Measurements from ENCODE around the gene ADGRA1. TPM values are rescaled to one million over a fixed set of nuclear protein-coding genes. Genes with fewer than 3 reads are reported as not detected.

Gene ADGRA1
- total RNA-seq, 4 donors from 2014 or later: 0.13 TPM; not detected in 3

DNA sequence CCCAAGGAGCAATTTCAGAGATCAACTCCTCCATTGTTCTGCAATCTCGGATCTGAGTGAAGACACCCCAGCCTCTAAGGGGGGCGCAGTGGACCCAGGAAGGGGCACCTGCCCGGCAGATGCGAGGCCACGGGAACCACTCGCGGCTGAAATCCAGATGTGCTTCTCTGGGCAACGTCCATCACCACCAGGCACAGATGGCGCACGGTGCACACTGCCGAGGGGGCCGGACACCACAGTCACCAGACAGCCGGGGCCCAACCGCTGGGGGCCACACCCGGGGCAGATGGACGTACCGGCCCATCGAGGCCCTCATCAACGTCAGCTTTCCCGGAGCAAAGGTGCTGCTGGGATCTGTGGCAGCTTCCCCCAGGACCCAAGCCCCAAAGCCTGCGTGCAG, 16.9 kb upstream of the ADGRA1 start:
- H3K4me1 ChIP-seq: no peaks in the 10 kb centered on the region
- WGBS, 2 donors (ENCODE audit: low coverage in 1 of 2): 30 to 65% methylated on average over 2 to 4 of the region's 21 CpGs
- ATAC-seq: no peak
- no peaks in the 10 kb centered on the region for H3K36me3 ChIP-seq
- TF ChIP-seq, protein P1, sequence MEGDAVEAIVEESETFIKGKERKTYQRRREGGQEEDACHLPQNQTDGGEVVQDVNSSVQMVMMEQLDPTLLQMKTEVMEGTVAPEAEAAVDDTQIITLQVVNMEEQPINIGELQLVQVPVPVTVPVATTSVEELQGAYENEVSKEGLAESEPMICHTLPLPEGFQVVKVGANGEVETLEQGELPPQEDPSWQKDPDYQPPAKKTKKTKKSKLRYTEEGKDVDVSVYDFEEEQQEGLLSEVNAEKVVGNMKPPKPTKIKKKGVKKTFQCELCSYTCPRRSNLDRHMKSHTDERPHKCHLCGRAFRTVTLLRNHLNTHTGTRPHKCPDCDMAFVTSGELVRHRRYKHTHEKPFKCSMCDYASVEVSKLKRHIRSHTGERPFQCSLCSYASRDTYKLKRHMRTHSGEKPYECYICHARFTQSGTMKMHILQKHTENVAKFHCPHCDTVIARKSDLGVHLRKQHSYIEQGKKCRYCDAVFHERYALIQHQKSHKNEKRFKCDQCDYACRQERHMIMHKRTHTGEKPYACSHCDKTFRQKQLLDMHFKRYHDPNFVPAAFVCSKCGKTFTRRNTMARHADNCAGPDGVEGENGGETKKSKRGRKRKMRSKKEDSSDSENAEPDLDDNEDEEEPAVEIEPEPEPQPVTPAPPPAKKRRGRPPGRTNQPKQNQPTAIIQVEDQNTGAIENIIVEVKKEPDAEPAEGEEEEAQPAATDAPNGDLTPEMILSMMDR (IDR thresholded peaks at IDR 0.05): no peak
- TF ChIP-seq POLR2AphosphoS5 (IDR thresholded peaks at IDR 0.05): no peak
- TF ChIP-seq POLR2A (IDR thresholded peaks at IDR 0.05): no peak
- no peak for TF ChIP-seq EP300 (IDR thresholded peaks at IDR 0.05)
- H3K27me3 ChIP-seq: peaks cover 71% of the 10 kb centered on the region
- no peak overlapping the region for H3K27ac ChIP-seq
- no peak overlapping the region for H3K4me3 ChIP-seq
- H3K9me3 ChIP-seq: no peaks in the 10 kb centered on the region

DNA sequence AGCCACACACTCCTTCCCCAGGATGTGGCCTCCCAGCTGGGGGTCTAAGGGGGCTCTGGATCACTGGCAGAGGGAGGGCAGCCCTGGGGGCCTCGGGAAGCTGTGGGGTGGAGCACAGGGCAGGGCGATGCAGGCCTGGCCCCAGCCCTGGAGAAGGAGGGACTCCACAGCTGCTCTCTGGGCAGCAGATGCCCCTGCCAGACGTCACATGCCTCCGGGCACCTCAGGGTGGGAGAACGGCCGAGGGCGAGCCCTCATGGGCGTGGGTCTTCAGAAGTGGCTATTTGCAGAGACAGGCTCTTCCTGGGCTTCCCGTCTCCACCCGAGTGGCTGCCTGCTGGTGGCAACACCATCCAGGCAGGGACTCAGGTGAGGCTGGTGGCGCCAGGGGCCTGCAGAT, 16.0 kb upstream of the ADGRA1 start:
- no peak for ATAC-seq
- Histone ChIP-seq H3K4me1 (no peaks in the 10 kb centered on the region), H3K4me3 (no peak overlapping the region), H3K27ac (no peak overlapping the region), H3K36me3 (no peaks in the 10 kb centered on the region), H3K9me3 (no peaks in the 10 kb centered on the region), H3K27me3 (peaks cover 81% of the 10 kb centered on the region)
- TF ChIP-seq, protein P1 (IDR thresholded peaks at IDR 0.05): no peak
- TF ChIP-seq EP300 (IDR thresholded peaks at IDR 0.05): no peak
- no peak for TF ChIP-seq POLR2AphosphoS5 (IDR thresholded peaks at IDR 0.05)
- TF ChIP-seq POLR2A (IDR thresholded peaks at IDR 0.05): no peak
- no CpG with 5 or more reads among the region's 11 CpGs for WGBS, 2 donors (ENCODE audit: low coverage in 1 of 2)

DNA sequence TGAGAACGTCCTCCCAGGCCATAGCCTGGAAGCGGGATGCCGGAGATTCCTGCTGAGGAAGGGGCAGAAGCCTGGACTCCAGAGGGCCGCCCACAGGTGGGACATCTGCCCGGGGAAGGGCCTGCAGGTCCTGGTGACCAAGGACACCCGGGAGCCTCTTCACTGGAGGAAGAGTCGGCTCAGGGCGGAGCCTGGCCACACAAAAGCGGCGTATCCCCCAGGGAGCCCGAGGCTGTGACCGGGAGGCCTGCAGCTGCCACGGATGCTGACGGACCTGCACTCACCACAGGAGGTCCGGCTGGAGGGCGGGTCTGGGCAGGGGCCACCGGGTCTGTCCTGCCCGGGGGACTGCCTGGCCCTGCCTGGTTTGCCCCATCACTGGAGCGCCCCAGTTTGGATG, 15.5 kb upstream of the ADGRA1 start:
- Histone ChIP-seq H3K4me3 (no peak overlapping the region), H3K4me1 (no peaks in the 10 kb centered on the region), H3K36me3 (no peaks in the 10 kb centered on the region), H3K27ac (no peak overlapping the region), H3K9me3 (no peaks in the 10 kb centered on the region), H3K27me3 (peaks cover 85% of the 10 kb centered on the region)
- no peak for ATAC-seq
- no peak for TF ChIP-seq POLR2AphosphoS5 (IDR thresholded peaks at IDR 0.05)
- TF ChIP-seq, protein P1 (IDR thresholded peaks at IDR 0.05): no peak
- TF ChIP-seq EP300 (IDR thresholded peaks at IDR 0.05): no peak
- no peak for TF ChIP-seq POLR2A (IDR thresholded peaks at IDR 0.05)
- 38 to 76% methylated on average over 4 to 5 of the region's 19 CpGs for WGBS, 2 donors (ENCODE audit: low coverage in 1 of 2)

DNA sequence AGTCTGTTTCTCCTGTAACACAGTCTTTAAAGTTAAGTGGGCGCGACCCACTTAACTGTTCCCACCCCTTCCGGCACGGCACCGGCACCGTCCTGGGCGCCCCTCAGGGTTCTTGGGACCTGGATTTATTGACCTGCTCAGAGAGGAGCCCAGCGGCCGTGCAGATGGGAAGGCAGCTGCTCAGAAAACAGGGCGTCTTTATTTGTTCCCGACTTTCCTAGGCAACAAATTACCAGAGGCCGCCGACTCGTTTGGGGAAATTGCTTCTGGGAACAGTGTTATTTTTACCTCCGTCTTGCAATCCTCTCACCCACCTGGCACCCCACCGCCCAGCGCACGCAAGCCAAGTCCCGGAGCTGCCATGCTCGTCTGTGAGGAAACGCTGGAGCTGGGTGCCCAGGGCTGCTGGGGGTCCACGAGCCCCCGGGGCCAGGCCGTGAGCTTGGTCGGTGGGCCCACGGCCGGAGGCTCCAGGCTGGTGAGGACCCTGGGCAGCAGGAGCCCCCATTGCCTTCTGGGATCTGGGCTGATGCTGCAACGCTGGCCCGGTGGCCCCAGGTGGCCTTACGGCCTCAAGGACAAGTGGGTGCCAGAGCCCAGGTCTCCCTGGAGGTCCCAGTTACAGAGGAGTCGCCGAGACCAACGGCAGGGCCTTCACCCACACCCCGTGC, 14.9 kb upstream of the ADGRA1 start:
- H3K4me3 ChIP-seq: no peak overlapping the region
- no peaks in the 10 kb centered on the region for H3K36me3 ChIP-seq
- ATAC-seq: no peak
- WGBS, 2 donors (ENCODE audit: low coverage in 1 of 2): 91 to 92% methylated on average over 6 to 7 of the region's 34 CpGs
- peaks cover 86% of the 10 kb centered on the region for H3K27me3 ChIP-seq
- no peaks in the 10 kb centered on the region for H3K9me3 ChIP-seq
- H3K4me1 ChIP-seq: no peaks in the 10 kb centered on the region
- TF ChIP-seq POLR2A (IDR thresholded peaks at IDR 0.05): no peak
- no peak for TF ChIP-seq POLR2AphosphoS5 (IDR thresholded peaks at IDR 0.05)
- no peak for TF ChIP-seq EP300 (IDR thresholded peaks at IDR 0.05)
- TF ChIP-seq, protein P1 (IDR thresholded peaks at IDR 0.05): no peak
- H3K27ac ChIP-seq: no peak overlapping the region
